ENCODE data around the gene MRPS11. TPM values are rescaled to one million over a fixed set of nuclear protein-coding genes. Genes with fewer than 3 reads are reported as not detected.

MRPS11 gene
- total RNA-seq, 1 experiment from 2014 or later = 47.4 TPM

DNA sequence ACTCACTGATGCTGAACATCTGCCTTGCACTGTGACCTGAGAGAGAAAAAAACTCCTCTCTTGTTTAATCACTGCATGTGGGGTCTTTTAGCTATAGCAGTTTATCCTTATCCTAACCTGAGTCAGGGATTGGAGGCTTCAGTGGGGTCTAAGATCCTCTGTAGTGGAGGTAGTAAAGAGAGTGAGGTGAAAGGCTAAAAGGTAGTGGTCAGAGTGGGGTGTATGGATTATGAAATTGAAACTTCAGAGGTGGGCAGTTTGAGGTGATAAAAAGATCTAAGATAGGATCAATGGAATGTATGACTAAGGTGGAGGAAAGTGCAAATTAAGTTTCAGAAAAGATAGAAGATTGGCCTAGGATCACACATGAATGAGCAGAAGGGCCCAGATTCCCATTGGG lies 42.5 kb downstream of the MRPS11 start:
- intact Hi-C loops (cut with micrococcal nuclease) = no loop called here
- no peaks in the 10 kb centered on the region for H4K20me1 ChIP-seq (ENCODE audit: insufficient read depth)
- RAD21 ChIA-PET (ENCODE audit: low non-redundant PET in 1 of 2, low total read pairs in 2 of 2, uncharacterized antibody in 2 of 2, unreplicated experiment in 2 of 2) = no interaction called here
- no peak overlapping the region for H3K9ac ChIP-seq (ENCODE audit: low read length)
- no peaks in the 10 kb centered on the region for H3K79me2 ChIP-seq (ENCODE audit: insufficient read depth, low read length)
- H3K4me2 ChIP-seq (ENCODE audit: low read length) = no peak overlapping the region
- no peak overlapping the region for H2AFZ ChIP-seq (ENCODE audit: low read depth, low read length, poor library complexity, severe bottlenecking)
- no TSS peak for BruUV-seq (replicated peaks)
- H3K27me3 ChIP-seq (ENCODE audit: insufficient read depth, low read length) = no peaks in the 10 kb centered on the region
- TF ChIP-seq, protein P1, sequence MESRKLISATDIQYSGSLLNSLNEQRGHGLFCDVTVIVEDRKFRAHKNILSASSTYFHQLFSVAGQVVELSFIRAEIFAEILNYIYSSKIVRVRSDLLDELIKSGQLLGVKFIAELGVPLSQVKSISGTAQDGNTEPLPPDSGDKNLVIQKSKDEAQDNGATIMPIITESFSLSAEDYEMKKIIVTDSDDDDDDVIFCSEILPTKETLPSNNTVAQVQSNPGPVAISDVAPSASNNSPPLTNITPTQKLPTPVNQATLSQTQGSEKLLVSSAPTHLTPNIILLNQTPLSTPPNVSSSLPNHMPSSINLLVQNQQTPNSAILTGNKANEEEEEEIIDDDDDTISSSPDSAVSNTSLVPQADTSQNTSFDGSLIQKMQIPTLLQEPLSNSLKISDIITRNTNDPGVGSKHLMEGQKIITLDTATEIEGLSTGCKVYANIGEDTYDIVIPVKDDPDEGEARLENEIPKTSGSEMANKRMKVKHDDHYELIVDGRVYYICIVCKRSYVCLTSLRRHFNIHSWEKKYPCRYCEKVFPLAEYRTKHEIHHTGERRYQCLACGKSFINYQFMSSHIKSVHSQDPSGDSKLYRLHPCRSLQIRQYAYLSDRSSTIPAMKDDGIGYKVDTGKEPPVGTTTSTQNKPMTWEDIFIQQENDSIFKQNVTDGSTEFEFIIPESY (IDR thresholded peaks at IDR 0.05; ENCODE audit: extremely low read depth, insufficient replicate concordance, low read length) = no peak
- TF ChIP-seq RAD21 (IDR thresholded peaks at IDR 0.05; ENCODE audit: low read depth) = no peak
- TF ChIP-seq EZH2 (IDR thresholded peaks at IDR 0.05) = no peak
- no peak for TF ChIP-seq EZH2phosphoT487 (IDR thresholded peaks at IDR 0.05; ENCODE audit: borderline replicate concordance)
- TF ChIP-seq SRF (IDR thresholded peaks at IDR 0.05; ENCODE audit: low read depth) = no peak
- TF ChIP-seq ZNF274 (IDR thresholded peaks at IDR 0.05; ENCODE audit: low read depth, low read length) = no peak
- TF ChIP-seq, protein P2, sequence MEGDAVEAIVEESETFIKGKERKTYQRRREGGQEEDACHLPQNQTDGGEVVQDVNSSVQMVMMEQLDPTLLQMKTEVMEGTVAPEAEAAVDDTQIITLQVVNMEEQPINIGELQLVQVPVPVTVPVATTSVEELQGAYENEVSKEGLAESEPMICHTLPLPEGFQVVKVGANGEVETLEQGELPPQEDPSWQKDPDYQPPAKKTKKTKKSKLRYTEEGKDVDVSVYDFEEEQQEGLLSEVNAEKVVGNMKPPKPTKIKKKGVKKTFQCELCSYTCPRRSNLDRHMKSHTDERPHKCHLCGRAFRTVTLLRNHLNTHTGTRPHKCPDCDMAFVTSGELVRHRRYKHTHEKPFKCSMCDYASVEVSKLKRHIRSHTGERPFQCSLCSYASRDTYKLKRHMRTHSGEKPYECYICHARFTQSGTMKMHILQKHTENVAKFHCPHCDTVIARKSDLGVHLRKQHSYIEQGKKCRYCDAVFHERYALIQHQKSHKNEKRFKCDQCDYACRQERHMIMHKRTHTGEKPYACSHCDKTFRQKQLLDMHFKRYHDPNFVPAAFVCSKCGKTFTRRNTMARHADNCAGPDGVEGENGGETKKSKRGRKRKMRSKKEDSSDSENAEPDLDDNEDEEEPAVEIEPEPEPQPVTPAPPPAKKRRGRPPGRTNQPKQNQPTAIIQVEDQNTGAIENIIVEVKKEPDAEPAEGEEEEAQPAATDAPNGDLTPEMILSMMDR (IDR thresholded peaks at IDR 0.05 in 2 of 3, conservative IDR thresholded peaks at IDR 0.05 in 1 of 3; ENCODE audit: borderline replicate concordance in 1 of 3, insufficient read depth in 1 of 3, low read depth in 2 of 3, low read length in 2 of 3) = no peak
- TF ChIP-seq, protein P3, sequence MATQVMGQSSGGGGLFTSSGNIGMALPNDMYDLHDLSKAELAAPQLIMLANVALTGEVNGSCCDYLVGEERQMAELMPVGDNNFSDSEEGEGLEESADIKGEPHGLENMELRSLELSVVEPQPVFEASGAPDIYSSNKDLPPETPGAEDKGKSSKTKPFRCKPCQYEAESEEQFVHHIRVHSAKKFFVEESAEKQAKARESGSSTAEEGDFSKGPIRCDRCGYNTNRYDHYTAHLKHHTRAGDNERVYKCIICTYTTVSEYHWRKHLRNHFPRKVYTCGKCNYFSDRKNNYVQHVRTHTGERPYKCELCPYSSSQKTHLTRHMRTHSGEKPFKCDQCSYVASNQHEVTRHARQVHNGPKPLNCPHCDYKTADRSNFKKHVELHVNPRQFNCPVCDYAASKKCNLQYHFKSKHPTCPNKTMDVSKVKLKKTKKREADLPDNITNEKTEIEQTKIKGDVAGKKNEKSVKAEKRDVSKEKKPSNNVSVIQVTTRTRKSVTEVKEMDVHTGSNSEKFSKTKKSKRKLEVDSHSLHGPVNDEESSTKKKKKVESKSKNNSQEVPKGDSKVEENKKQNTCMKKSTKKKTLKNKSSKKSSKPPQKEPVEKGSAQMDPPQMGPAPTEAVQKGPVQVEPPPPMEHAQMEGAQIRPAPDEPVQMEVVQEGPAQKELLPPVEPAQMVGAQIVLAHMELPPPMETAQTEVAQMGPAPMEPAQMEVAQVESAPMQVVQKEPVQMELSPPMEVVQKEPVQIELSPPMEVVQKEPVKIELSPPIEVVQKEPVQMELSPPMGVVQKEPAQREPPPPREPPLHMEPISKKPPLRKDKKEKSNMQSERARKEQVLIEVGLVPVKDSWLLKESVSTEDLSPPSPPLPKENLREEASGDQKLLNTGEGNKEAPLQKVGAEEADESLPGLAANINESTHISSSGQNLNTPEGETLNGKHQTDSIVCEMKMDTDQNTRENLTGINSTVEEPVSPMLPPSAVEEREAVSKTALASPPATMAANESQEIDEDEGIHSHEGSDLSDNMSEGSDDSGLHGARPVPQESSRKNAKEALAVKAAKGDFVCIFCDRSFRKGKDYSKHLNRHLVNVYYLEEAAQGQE (IDR thresholded peaks at IDR 0.05; ENCODE audit: low read depth) = no peak
- TF ChIP-seq CEBPB (IDR thresholded peaks at IDR 0.05; ENCODE audit: low read depth) = no peak
- no peak for TF ChIP-seq JUND (IDR thresholded peaks at IDR 0.05)
- no peak for TF ChIP-seq EGR1 (IDR thresholded peaks at IDR 0.05; ENCODE audit: low read depth)
- DNase-seq (ENCODE audit: low read depth, low spot score) (no peak), ATAC-seq (no peak)
- H3K36me3 ChIP-seq (ENCODE audit: control insufficient read depth in 1 of 2, insufficient read depth in 2 of 2, low read length in 2 of 2) = no peaks in the 10 kb centered on the region
- H3K4me1 ChIP-seq (ENCODE audit: control insufficient read depth in 1 of 2, insufficient read depth in 2 of 2, low read length in 2 of 2) = peaks cover 0 to 7% of the 10 kb centered on the region in 2 experiments; a peak in 2 of 4 replicates
- POLR2A ChIA-PET = no interaction called here
- no peak overlapping the region for H3K27ac ChIP-seq (ENCODE audit: low read depth, low read length)
- no peaks in the 10 kb centered on the region for H3K9me3 ChIP-seq (ENCODE audit: control insufficient read depth in 1 of 2, insufficient read depth in 1 of 2, low read depth in 1 of 2, low read length in 2 of 2)
- H3K4me3 ChIP-seq (replicated peaks in 1 of 2; ENCODE audit: low read depth in 1 of 2, low read length in 2 of 2) = no peak overlapping the region
- CTCF ChIA-PET = no interaction called here
- no peaks in the 10 kb centered on the region for H3K9me2 ChIP-seq (ENCODE audit: insufficient read depth)

All from HCT116 (cell line).